HG02798 (cell line): Measurements from ENCODE around the gene TMEM145.
"Not testable (repeated sequence)": the region's sequence is repeated elsewhere in the genome, so short reads cannot be mapped to it uniquely, and the experiment has no call there.

Experiments
- ATAC-seq: cut with Tn5 transposase; IDR thresholded peaks from one replicate; pipeline ENCODE4 v1.9.1; 2021; ENCODE audit warnings: mild to moderate bottlenecking; ENCODE audit not compliant: unreplicated experiment, poor library complexity

Gene TMEM145

DNA sequence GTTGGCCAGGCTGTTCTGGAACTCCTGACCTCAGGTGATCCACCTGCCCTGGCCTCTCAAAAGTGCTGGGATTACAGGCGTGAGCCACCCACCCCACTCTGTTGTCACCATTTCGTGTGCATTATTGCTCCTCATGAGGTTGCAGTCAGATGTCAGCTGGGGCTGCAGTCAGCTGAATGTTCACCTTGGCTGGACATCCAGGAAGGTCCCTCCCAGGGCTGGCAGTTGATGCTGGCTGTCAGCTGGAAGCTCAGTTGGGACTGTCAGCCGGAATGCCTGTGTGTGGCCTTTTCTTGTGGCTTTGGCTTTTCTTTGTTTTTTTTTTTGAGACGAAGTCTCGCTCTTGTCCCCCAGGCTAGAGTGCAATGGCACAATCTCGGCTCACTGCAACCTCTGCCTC is 18.9 kb downstream of the TMEM145 start:
- ATAC-seq: no peak

- ATAC-seq: no peak
Observed at GRCh38 chr19:42333018-42333417, 19.9 kb downstream of the TMEM145 start.

DNA sequence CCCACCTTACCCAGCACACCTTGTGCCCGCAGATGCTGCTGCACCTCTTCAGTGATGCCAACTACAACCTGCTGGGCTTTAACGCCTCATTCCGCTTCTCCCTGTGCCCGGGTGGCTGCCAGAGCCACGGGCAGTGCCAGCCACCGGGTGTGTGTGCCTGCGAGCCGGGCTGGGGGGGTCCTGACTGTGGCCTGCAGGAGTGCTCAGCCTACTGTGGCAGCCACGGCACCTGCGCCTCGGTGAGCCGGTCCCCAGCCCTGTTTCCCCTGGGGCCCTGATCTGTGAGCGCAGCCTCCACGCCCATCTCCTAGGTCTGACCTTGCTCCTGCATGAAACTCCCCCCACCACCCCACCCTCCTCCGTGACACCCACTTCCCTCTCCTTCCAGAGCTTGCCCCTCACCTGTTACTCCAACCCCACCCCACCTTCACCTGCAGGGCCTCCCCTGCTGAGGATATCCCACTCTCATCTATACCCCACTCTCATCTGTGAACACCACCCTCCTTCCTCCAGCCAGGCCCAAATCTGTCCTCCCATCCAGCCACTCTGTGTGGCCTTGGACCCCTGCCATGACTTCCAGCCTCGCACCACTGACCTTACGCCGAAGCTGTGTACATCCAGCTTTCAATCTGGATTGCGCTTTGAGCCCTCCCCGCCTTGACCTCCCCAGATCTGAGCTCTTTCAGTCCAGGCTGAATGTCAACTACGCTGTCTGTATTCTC is 21.0 kb downstream of the TMEM145 start:
- ATAC-seq: no peak

DNA sequence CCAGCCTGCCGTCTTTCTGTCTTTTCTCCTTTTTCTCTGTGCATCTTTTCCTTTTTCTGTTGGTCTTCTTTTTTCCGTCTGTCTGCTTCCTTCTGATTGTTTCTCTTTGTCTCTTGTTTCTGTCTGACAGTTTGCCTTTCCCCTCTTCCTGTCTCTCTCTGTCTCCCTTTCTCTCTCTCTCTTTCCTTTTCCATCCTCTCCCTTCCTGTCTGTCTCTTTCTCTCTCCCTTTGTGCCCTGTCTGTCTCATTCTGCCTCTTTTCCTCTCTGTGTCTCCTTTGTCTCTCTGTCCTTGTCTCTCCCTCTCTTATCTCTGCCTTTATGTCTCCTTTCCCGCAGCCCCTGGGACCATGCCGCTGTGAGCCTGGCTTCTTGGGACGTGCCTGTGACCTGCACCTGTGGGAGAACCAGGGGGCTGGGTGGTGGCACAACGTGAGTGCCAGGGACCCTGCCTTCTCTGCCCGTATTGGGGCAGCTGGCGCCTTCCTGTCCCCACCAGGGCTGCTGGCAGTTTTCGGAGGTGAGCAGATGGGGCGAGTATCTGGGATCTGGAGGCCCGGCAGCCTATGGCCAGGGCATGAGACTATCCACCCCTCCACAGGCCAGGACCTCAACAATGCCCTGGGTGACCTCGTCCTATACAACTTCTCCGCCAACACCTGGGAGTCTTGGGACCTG is 21.7 kb downstream of the TMEM145 start:
- ATAC-seq: no peak

GRCh38 chr19:42335374-42335936 is 22.3 kb downstream of the TMEM145 start:
- no peak for ATAC-seq

DNA sequence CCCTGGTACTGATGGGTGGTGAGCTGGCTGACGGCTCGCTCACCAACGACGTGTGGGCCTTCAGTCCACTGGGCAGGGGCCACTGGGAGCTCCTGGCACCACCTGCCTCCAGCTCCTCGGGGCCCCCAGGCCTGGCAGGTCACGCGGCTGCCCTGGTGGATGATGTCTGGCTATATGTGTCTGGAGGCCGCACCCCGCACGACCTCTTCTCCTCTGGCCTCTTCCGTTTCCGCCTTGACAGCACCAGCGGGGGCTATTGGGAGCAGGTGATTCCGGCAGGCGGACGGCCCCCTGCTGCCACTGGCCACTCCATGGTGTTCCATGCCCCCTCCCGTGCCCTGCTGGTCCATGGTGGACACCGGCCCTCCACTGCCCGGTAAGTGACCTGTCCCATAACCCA is 22.9 kb downstream of the TMEM145 start:
- no peak for ATAC-seq

- ATAC-seq: not testable (repeated sequence)
Observed at GRCh38 chr19:42339126-42339860, 26.2 kb downstream of the TMEM145 start.

DNA sequence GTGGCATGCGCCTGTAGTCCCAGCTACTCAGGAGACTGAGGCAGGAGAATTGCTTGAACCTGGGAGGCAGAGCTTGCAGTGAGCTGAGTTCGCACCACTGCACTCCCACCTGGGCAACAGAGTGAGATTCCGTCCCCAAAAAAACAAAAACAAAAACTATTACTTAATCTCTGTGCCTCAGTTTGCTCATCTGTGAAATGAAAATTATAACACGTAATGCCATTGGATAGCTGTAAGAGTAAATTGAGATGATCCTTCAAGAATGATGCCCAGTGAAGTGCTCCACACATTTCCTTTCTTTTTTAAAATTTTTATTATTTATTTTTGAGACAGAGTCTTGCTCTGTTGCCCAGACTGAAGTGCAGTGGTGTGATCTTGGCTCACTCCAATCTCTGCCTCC is 26.8 kb downstream of the TMEM145 start:
- not testable (repeated sequence) for ATAC-seq

DNA sequence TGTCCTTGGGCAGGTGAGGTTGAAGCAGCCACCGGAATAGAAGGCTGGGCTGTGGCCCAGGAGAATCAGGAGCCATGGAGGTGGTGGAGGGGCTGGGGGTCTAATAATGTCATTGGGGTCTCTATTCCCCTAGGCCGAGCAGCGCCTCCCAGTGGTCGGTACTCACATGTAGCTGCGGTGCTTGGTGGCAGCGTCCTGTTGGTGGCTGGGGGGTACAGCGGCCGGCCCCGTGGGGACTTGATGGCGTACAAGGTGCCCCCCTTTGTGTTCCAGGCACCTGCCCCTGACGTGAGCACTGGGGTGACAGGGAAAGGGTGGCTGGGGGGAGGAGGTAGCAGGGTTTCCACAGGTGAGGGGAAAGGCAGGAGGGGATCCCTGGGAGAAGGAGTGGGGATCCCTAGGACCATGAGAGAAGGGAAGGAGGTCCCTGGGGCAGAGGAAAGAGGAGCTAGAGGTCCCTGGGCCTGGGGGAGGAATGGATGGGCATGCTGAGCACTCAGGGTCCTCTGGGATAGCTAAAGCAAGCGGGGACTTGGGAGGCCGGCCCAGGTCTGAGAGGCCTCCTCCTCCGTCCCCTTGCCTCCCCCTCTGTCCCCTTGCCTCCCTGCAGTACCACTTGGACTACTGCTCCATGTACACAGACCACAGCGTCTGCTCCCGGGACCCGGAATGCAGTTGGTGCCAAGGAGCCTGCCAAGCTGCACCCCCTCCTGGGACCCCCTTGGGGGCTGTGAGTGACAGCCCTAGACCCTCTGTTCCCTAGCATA is 30.4 kb downstream of the TMEM145 start:
- no peak for ATAC-seq

DNA sequence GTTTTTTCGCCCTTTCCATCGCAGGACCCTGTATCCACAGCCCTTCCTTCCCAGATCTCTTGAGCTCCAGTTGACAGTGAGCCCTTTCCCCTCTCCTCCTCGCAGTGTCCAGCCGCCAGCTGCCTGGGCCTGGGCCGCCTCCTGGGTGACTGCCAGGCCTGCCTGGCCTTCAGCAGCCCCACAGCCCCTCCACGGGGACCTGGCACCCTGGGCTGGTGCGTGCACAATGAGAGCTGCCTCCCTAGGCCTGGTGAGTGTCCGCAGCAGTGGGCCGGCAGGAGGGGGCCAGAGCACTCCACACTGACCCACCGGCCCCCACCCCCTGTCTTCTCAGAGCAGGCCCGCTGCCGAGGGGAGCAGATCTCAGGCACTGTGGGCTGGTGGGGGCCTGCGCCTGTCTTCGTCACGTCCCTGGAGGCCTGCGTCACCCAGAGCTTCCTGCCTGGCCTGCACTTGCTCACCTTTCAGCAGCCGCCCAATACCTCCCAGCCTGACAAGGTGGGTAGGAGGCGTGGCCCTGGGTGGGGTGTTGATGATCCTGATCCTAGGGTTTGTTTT is 31.3 kb downstream of the TMEM145 start:
- no peak for ATAC-seq

DNA sequence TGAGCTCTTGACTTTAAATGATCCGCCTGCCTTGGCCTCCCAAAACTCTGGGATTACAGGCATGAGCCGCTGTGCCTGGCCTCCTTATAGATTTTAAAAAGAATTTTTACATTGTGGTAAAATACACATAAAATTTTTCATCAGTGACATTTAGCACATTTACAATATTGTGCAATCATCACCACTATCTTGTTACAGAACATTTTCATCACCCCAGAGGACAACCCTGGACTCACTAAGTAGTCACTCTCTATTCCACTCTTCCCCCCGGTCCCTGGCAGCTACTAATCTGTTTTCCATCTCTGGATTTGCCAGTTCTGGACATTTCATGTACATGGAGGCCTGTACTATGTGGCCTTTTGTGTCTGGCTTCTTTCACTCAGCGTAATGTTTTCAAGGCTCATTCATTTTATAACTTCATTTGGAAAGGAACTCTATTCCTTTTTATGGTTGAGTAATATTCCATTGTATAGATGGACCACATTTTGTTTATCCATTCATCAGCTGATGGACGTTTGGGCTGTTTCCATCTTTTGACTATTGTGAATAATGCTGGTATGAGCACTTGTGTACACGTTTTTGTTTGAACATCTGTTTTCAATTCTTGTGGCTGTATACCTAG is 32.2 kb downstream of the TMEM145 start:
- no peak for ATAC-seq

- ATAC-seq: no peak
Observed at GRCh38 chr19:42348211-42348610, 35.1 kb downstream of the TMEM145 start.

DNA sequence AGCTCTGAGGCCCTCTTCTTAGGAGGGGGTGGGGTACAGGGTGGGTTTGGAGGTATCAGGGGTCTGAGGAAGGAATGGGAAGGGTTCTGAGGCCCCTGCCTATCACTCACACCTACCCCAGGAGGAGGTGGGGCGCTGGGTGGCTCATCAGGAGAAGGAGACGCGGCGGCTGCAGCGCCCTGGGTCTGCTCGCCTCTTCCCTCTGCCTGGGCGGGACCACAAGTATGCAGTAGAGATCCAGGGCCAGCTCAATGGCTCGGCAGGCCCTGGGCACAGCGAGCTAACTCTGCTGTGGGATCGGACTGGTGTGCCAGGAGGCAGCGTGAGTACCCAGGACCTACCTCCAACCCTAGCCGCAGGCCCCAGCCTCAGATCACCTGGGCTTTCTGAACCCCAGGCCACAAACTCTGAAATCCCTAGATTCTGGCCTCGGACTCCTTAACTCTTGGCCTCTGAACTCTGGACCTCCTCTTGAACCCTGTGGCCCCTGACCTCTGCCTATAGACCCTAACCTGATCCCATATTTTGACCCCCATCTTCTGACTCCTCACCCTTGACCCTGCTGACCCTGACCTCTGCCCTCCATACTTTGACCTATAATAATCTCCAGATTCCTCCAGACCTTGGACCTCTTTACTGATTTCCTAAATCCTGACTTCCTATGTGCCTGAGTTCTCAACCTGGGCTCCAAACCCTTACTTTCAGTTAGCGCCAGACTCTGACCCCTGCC is 36.4 kb downstream of the TMEM145 start:
- ATAC-seq: no peak

- no peak for ATAC-seq
Observed at GRCh38 chr19:42350417-42350816, 37.3 kb downstream of the TMEM145 start.

GRCh38 chr19:42351079-42351735 is 38.1 kb downstream of the TMEM145 start:
- no peak for ATAC-seq

DNA sequence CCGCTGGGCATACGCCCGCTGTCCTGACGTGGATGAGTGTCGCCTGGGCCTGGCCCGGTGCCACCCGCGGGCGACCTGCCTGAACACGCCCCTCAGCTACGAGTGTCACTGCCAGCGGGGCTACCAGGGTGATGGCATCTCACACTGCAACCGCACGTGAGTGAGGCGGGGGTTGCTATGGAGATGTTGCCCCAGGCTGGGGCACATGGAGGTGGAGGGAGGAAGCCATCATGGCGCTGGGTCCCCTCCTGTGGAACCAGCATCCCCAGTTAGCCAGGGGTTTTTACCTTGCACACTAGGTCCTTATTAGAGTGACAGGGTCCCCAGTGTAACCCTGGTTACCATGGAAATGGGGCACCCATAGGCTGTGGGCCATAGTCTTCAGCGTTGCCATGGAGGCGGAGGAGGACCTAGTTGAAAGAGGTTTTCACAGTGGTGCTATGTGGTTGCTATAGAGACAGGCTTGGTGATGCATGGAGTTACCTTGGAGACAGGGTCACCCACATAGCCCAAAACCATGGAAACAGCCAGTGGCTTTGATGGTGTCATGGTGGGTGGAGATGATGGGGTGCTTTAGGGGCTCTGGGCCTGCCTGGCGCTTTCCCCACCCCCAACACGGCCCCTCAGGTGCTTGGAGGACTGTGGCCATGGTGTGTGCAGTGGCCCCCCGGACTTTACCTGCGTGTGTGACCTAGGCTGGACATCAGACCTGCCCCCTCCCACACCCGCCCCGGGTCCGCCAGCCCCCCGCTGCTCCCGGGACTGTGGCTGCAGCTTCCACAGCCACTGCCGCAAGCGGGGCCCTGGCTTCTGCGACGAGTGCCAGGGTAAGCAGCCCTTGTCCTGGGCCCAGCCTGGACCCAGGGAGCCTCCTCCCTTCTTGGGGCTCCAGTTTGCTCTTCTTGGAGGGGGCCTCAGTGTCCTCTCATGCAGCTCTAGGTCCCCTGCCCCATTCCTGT is 39.5 kb downstream of the TMEM145 start:
- no peak for ATAC-seq

- no peak for ATAC-seq
Observed at GRCh38 chr19:42353341-42354015, 40.4 kb downstream of the TMEM145 start.
